ENCODE results near the gene AOPEP.

AOPEP gene

DNA sequence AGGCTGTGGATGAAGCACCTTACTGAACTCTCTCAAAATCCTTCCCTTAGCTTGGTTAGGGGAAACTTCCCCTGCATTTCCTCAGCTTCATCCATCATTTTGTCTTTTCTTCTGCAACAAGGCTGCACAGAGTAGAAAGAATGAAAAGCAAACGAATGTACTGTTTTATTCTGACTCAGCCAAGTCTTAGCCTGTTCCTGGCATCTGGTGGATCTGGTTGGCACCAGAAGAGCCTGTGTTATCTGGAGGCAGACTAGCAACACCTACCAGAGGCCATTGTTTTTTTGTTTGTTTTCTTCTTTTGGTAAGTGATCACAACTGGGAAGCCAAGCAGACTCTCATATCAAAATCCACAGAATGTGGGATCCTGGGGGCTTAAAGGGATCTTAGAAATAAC, 390.3 kb downstream of the AOPEP start:
- no peak for DNase-seq (ENCODE audit: low read depth)

DNA sequence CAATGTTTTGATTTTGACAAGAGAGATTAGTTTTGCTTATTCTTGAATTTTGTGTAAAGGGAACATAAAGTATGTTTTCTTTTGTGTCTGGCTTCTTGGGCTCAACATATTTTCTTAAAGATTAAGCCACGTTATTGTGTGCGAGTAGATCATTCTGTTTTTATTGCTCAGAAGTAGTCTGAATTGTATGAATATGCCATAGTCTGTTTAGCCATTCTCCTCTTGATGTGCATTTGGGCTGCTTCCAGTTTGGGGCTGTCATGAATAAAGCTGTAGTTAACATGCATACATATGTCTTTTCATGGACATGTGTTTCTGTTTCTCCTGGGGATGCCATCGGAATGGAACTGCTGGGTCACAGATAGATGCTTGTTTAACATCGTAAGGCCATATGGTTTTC, 392.1 kb downstream of the AOPEP start:
- DNase-seq (ENCODE audit: low read depth): no peak

DNA sequence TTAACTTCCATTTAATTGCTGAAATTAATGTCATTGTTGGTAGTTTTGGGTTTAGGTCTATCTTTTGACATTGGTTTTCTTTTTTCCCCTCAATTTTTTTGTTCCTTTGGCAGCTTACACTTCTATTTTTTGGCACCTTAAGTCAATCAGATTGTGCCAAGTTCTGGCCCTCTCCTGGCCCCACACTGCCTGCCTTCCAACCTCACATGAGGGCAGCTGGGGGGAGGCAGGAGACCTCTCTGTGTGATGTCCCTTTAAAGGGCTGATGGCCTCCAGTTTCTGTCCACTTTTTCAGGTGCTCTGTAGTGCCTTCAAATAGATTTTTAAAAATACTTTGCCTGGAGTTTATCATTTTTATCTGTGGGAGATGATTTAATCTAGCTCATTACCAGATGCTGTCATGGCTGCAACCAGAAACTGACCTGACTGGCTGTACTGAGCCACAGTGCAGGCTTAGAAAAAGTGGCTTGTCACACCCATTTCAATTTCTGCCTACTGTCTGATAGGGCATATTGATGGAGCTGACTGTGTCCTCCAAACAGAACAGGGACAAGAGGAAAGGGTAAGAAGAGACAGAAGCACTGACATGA, 394.4 kb downstream of the AOPEP start:
- DNase-seq (ENCODE audit: low read depth): no peak

DNA sequence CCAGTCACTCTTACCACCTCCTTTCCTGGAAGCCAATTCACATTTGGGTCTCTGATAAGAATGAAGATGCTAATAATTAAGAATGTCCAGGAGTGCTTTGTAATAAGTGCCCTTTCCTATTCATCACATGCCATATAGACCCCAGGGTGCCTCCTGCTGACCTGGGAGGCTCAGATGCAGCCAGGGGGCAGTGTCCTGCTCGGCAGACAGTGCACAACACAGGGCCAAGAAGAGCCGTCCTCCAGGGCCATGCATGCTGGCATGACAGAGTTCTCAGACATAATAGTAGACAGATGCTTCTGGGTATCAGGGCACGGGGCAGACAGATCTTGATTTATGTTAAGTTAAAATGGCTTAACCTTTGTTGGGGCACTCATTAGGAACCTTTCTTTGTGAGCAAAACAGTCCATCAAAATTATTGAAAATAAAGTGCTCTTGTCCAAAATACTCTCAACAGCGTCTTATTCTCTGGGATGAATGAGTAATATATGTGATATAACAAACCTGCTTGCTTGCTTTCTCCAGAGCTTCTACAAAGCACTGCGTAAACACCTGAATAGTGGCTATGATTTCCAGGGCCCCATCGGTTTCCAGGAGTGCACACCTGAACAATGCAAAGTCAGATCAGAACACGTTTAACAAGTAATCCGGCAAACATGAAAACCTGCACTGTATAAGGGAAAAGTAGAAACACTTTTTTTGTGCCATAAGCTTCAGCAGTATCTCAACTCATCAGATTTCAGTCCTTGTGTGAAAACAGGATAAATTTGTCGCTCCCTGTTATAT, 398.3 kb downstream of the AOPEP start:
- no peak for DNase-seq (ENCODE audit: low read depth)

DNA sequence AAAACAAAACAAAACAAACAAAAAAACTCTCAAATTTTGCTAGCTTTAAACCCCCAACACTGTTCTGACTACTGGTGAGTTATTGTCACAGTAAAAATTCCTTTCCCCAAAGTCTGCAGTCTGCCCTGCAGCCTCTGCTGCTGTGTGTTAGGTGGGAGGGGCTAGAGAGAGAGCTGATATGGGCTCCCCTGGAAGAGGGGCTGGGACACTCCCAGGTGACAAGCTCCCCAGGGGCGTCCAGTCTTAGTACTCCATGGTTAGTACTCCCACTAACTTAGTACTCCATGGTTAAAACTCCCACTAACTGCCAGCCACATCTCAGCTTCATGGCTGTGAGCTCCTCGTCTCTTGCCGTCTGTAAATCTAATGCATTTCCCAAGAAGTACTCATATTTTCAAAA, 399.2 kb downstream of the AOPEP start:
- no peak for DNase-seq (ENCODE audit: low read depth)

DNA sequence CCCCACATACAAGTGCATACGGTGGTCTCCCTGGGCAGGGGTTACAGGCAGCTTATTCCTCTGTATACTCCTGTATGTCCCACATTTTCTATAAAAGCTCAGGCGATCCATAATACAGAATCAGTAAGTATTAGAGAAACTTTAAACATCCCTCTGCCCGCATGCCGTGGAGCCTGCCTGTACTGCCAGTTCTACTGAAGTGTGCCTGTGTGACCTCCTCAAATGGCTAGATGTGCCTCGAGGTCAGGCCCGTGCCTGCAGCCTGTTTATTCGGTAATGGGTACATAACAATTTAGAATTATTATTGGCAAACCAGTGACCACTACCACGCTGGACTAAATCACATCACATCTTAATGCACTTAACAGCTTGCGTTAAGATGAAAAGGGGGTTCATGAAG, 400.2 kb downstream of the AOPEP start:
- no peak for DNase-seq (ENCODE audit: low read depth)

DNA sequence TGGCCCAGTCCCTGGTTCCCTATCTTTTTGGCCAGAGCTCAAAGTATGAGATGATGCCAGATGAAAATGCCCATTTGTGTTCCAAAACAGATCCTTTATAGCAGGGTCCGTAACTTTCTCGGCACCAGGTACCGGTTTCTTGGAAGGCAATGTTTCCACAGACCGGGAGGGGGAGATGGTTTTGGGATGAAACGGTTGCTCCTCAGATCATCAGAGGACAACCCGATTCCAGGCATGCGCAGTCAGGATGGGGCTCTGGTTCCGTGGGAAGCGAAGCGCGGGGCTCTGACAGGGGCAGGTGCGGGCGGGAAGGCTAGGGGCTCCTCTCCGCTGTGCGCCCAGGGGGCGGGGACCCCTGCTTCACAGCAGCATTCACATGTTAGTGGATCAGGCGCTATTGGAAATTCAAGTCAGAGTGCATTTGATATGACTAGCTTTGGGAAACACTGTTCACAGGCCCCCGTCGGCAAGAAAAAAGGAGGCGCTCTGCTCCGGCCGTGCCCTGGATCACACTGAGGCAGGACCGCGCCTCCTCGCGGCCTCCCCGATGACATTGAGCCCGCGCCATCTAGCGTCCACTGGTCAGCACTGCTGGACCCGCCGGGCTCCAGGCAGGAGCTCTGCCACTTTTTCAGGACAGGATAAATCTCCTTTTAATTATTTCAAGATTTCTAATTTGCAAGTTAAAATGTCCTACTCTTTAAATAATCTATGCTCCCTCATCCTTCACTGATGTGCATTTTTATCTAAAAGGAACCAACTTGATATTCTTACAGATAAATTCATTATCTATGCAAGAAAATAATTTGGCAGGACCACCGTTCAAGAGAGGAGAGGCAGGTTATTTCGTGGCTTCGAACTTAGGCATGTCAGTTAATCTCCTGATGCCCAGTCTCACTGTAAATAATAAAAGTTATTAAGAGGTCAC, 401.0 kb downstream of the AOPEP start:
- peak; percentile 57 for DNase-seq (ENCODE audit: low read depth)

DNA sequence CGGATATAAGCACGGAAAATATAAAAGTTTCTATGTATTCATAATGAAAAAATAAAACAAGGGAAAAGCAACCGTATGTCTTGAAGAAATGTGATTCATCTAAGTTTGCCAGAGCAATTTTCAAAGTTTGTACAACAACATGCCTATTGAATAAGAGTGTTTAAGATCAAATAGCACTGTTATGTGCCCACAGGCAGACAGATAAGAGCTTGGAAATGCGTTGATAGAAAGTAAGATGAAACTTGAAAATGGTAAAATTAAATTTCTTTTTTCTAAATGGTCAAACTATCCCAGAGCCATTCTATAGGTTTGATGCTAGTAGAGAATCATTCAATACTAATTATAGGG, 401.7 kb downstream of the AOPEP start:
- DNase-seq (ENCODE audit: low read depth): no peak

DNA sequence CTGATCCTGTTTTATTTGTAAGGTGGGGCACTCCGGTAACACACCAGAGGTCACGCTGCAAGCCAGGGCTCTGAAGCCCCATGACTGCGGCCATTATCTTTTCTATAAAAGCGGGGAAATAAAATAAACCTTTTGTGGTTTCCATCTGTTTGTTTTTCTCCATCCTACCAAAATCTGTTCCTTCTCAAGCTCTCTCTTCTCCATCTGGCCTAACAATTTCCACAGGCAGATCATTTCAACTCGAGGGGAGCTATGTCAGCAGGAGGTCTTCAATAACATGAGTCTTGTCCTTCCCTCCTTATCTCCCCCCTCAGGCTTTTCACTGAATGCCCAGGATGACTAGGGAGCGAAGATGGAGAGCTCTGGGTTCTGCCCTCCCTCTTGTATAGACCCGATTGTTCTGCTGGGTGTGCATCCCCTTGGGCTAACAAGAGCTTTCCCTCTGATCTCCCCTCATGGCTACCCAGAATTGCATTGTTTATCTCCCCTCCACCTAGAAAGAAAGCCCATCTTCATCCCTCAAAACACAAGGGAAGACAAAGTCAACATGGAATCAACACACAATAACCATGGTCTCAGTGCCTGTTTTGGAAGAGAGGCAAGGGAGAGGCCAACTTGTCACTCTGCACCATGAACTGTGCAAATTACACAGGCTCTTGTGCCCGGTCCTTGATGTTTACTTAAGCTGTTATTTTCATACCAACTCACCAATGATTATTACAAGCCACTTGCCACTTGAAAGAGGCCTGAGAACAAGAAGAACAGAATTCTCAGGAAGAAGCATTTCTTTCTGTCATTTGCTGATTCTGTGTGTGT, 403.2 kb downstream of the AOPEP start:
- DNase-seq (ENCODE audit: low read depth): no peak

DNA sequence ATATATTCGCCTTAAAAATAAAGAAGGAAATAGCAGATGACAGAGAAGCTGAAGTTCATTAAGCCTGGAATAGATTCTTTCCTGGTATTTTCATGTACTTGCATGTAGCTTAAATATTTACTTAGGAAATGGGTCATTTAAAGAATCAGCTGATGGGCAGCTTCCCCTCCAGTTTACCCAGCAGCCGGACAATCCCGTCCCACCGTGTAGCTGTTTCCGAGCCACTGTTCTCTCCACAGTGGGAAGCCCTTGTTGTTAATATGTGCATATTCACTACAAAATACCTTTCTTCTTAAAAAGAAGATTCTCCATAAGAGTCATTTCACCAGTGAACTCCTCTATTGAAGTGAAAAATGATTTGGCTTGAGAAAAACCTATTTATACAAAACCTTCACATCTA, 404.0 kb downstream of the AOPEP start:
- DNase-seq (ENCODE audit: low read depth): no peak

DNA sequence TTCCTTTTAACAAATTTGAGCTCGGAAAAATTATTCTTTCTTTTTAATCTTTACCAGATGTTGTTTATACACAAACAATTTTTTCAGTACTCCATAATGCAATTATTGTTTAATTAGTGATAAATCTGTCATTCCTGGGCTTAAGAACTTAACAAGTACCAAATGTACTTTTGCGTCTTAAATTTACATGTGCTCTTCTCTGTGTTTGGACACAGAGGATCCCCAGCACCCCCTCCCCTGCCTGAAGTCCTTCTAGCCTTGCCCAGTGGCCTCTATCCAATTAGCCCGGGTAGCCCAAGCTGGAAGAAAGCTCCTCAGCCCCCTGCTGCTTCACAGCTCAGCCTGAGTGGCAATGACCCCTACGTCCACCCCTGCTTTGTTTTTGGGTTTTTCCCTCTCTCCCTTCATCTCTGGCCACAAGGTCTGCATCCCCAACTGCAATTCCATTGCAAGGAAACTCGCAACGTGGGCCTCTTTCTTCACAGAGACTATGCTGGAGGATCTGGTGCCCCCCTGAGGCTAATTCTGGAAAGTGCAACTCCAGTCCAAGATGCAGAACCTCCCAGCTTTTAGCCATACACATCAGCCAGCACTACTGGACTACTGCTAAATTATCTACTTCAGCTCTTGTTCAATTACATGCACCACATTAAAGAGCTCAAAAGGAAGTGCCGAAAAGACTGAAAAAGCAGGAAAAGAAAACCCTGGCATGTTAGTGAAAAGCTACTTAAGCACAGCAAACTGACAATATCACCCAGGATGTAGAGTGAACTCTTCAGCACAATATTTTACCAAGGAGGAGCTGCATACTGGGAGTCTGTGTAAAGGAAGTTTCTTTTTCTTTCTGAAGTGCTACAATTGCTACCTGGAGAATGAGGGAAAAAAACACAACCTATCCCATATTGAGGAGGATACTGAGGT, 404.8 kb downstream of the AOPEP start:
- DNase-seq (ENCODE audit: low read depth): no peak

DNA sequence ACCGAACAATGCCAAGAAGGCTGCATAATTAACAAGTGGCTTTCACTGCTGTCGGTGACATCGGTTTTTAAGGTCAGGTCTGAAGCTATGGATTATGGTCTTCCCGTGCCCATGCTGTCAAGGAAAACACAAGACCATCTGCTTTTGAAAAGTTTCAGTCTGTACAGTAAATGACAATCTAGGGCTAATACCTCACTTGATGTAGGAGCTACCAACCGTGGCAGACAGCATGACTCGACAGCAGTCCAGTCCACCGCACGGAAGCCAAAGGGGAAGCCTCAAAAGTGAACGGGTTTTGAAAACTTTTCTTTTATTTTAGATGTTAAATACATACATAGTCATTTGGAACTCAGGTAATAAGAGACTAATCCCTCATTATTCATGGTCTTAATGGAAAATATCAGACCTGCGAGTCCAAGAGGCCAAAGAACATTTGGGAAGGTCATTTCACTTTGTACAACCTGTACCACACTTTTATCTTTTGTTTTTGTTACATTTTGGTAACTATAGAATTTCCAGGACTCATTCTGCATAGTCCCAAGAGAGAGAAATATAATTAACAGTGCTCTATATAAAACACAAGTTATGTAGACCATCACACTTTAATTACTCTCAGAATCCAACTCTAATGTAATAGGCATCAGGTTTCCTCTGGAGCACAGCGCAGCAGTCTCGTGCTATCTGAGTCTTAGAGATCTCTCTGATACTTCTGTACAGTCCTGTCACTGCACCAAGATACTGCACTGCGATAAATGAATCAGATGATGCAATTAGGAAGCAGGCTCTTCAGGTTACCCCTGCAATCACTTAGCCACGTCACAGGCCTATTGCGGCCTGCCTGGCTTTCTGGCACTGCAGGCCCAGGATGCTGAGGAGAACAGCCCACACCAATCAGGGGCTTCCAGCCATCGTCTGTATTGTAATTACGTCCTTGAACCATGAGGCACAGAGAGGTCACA, 406.1 kb downstream of the AOPEP start:
- no peak for DNase-seq (ENCODE audit: low read depth)

DNA sequence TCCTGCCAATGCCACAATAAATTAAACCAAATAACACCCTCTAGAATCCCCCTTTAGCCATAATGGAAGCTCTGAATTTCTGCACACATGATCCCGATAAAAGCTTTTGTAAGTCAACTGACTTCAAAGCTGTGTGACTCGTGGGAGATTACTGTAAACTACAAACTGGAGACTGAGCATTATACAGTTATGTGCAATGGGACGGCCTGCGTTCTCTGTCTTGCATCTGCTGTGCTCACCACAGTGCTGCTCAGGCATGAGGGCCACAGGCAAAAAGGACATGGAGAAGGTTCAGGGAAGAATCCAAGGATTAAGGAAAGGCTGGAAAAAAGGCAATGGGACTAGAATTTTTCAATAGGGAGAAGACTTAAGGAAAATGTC, 406.8 kb downstream of the AOPEP start:
- no peak for DNase-seq (ENCODE audit: low read depth)

DNA sequence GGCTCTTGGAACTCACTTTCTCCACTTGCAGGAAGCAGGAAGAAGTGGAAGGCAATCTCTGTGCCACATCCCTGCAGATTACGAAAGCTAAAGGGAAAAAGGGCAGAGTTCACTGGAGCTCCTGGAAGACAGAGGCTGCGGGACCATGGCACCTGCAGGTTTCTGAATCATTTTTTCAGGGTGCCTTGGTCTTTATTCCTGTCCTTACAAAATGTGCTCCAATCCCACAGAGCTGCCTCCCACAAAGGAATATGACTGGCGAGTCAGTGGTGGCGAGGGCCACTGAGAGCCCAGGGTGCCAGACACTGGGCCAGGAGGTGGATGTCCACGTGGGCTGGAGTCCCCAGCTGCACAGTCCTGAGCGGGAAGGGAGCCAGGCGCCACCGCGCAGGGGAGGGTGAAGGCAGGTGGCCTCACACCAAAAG, 408.0 kb downstream of the AOPEP start:
- no peak for DNase-seq (ENCODE audit: low read depth)

DNA sequence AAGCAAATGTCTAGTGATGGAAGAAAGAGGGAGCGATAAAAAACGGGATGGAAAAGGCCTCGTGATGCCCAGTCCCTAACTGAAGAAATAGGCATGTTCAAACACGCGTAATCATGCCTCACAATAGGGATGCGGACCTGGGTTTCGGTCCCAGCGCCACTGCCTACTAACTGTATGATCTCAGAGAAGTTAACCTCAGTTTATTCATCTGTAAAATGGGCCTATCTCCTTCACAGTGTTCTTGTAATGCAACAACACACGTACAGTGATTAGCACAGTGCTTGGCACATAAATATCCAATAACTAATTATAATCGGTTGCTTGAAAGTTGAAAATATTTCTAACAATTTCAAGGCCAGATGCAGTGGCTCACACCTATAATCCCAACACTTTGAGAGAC, 409.3 kb downstream of the AOPEP start:
- DNase-seq (ENCODE audit: low read depth): no peak

All from fibroblast of the conjunctiva (primary cell).